Ramos (cell line): ENCODE measurements around the gene FARP2.
"Not testable (repeated sequence)": the region's sequence is repeated elsewhere in the genome, so short reads cannot be mapped to it uniquely, and the experiment has no call there.

Experiments
- in situ Hi-C: fragments of 300-500 bp; cut with MboI; formaldehyde crosslinking; loops from one replicate; pipeline ENCODE4 v1.14.3; 2022; ENCODE audit warnings: low sequenced_read_pairs; ENCODE audit not compliant: unreplicated experiment

The FARP2 gene

GRCh38 chr2:241358470-241358869 lies 2.4 kb downstream of the FARP2 start:
- in situ Hi-C loops = loop anchor here (10.0 kb wide), 1 partner anchor 346 kb away; the partner anchor contains the start of gene ING5

- in situ Hi-C loops = loop anchor here (10.0 kb wide), 1 partner anchor 345 kb away; the partner anchor contains the start of gene ING5
These were observed 3.5 kb downstream of the FARP2 start for GRCh38 chr2:241359481-241360045.

GRCh38 chr2:241363426-241363825 lies 7.3 kb downstream of the FARP2 start:
- in situ Hi-C loops = no loop called here

GRCh38 chr2:241364781-241365180 lies 8.7 kb downstream of the FARP2 start:
- in situ Hi-C loops = no loop called here

- in situ Hi-C loops = no loop called here
These were observed 10.6 kb downstream of the FARP2 start for GRCh38 chr2:241366678-241367077.

- in situ Hi-C loops = no loop called here
These were observed 12.6 kb downstream of the FARP2 start for GRCh38 chr2:241368643-241369042.

- in situ Hi-C loops = no loop called here
These were observed 16.4 kb downstream of the FARP2 start for GRCh38 chr2:241372361-241372992.

- in situ Hi-C loops = no loop called here
These were observed 17.4 kb downstream of the FARP2 start for GRCh38 chr2:241373446-241373845.

- in situ Hi-C loops = not testable (repeated sequence)
These were observed 17.8 kb downstream of the FARP2 start for GRCh38 chr2:241373906-241374305.

GRCh38 chr2:241375300-241375699 lies 19.2 kb downstream of the FARP2 start:
- in situ Hi-C loops = no loop called here

- in situ Hi-C loops = no loop called here
These were observed 20.7 kb downstream of the FARP2 start for GRCh38 chr2:241376808-241377207.

- in situ Hi-C loops = no loop called here
These were observed 22.7 kb downstream of the FARP2 start for GRCh38 chr2:241378816-241379215.

GRCh38 chr2:241379481-241380480 lies 23.7 kb downstream of the FARP2 start:
- in situ Hi-C loops = no loop called here

GRCh38 chr2:241381872-241382271 lies 25.8 kb downstream of the FARP2 start:
- in situ Hi-C loops = no loop called here

- in situ Hi-C loops = not testable (repeated sequence)
These were observed 29.4 kb downstream of the FARP2 start for GRCh38 chr2:241385450-241385849.

GRCh38 chr2:241386519-241386918 lies 30.4 kb downstream of the FARP2 start:
- in situ Hi-C loops = no loop called here

GRCh38 chr2:241389697-241390096 lies 33.6 kb downstream of the FARP2 start:
- in situ Hi-C loops = no loop called here

GRCh38 chr2:241390301-241391206 lies 34.5 kb downstream of the FARP2 start:
- in situ Hi-C loops = no loop called here

- in situ Hi-C loops = no loop called here
These were observed 36.0 kb downstream of the FARP2 start for GRCh38 chr2:241391892-241392665.
